K562 (cell line): ENCODE data around the gene LRP2BP. TPM values are rescaled to one million over a fixed set of nuclear protein-coding genes. Genes with fewer than 3 reads are reported as not detected.

Experiments used
- CHD1 ChIP-seq: fragments of 200-600 bp; sonication (generic); IDR thresholded peaks from one replicate; pipeline ENCODE4 v1.6.1; 2012; ENCODE audit warnings: mild to moderate bottlenecking, moderate library complexity, low read length, inconsistent platforms
- DIDO1 ChIP-seq: fragments of 450-650 bp; IDR thresholded peaks from 2 replicates; pipeline ENCODE4 v1.6.1; 2016; ENCODE audit warnings: low read depth, missing biosample characterization, missing genetic modification characterization
- FOXJ2 ChIP-seq: fragments of 200-800 bp; sonication (Bioruptor generic); IDR thresholded peaks from 2 replicates; pipeline ENCODE4 v1.6.1; 2016; ENCODE audit warnings: missing genetic modification characterization, missing compliant biosample characterization
- GABPA ChIP-seq: fragments of 200-800 bp; sonication (Bioruptor generic); conservative IDR thresholded peaks from 2 replicates; pipeline ENCODE4 v1.6.1; 2016; ENCODE audit warnings: low read depth, missing genetic modification characterization, missing compliant biosample characterization
- HBP1 ChIP-seq: fragments of 450-650 bp; formaldehyde crosslinking; IDR thresholded peaks from 2 replicates; pipeline ENCODE4 v1.4.0; 2022; ENCODE audit warnings: missing genetic modification characterization
- HDGF ChIP-seq: fragments of 450-650 bp; IDR thresholded peaks from 2 replicates; pipeline ENCODE4 v1.6.1; 2016
- HSF4 ChIP-seq: fragments of 250-450 bp; sonication (Bioruptor Pico); IDR thresholded peaks from 2 replicates; pipeline ENCODE4 v2.1.2; 2022; ENCODE audit warnings: mild to moderate bottlenecking, moderate library complexity, borderline replicate concordance
- MAFF ChIP-seq: IDR thresholded peaks from 2 replicates; pipeline ENCODE4 v1.6.1; 2012; ENCODE audit warnings: low read length, improper control_type of control experiment
- NEUROD1 ChIP-seq: fragments of 150-350 bp; IDR thresholded peaks from 2 replicates; pipeline ENCODE4 v1.6.1; 2014; ENCODE audit warnings: borderline replicate concordance, low read length, low read depth; ENCODE audit not compliant: partially characterized antibody
- NR2C2 ChIP-seq, 2 experiments: fragments of 200-800 bp in 1 of 2; sonication (Bioruptor generic) in 1 of 2; sonication (generic) in 1 of 2; formaldehyde crosslinking in 1 of 2; IDR thresholded peaks; 2 replicates each; pipeline versions ENCODE4 v1.6.1 to v1.8.0; 2016 to 2022; ENCODE audit warnings: mild to moderate bottlenecking in 1 of 2, missing compliant biosample characterization in 1 of 2, missing genetic modification characterization in 1 of 2, missing genetic modification reagents in 1 of 2
- NR4A1 ChIP-seq, 2 experiments: fragments of 250-450 bp in 1 of 2; fragments of 450-650 bp in 1 of 2; sonication (Bioruptor Pico) in 1 of 2; IDR thresholded peaks; 2 replicates each; pipeline versions ENCODE4 v1.4.0 to v1.6.1; 2016 to 2020; ENCODE audit warnings: mild to moderate bottlenecking in 2 of 2, missing compliant biosample characterization in 1 of 2, missing genetic modification characterization in 1 of 2, moderate library complexity in 1 of 2
- NRF1 ChIP-seq, 2 experiments: fragments of 450-650 bp; IDR thresholded peaks in 1 of 2; conservative IDR thresholded peaks in 1 of 2; 2 replicates each; pipeline ENCODE4 v1.6.1; 2014; ENCODE audit warnings: mild to moderate bottlenecking in 2 of 2
- POLR2AphosphoS2 ChIP-seq: IDR thresholded peaks from 2 replicates; pipeline ENCODE4 v1.6.1; 2012; ENCODE audit warnings: low read length, improper control_type of control experiment
- RFX7 ChIP-seq: fragments of 250-450 bp; sonication (Bioruptor Pico); IDR thresholded peaks from 2 replicates; pipeline ENCODE4 v1.5.1; 2021; ENCODE audit warnings: mild to moderate bottlenecking
- STAT6 ChIP-seq: sonication (generic); formaldehyde crosslinking; IDR thresholded peaks from 2 replicates; pipeline ENCODE4 v1.8.1; 2023; ENCODE audit warnings: mild to moderate bottlenecking, missing genetic modification reagents
- TFAP4 ChIP-seq: sonication (generic); formaldehyde crosslinking; IDR thresholded peaks from 2 replicates; pipeline ENCODE4 v1.8.0; 2022; ENCODE audit warnings: missing genetic modification reagents, mild to moderate bottlenecking, moderate library complexity, borderline replicate concordance
- USF2 ChIP-seq: sonication (generic); formaldehyde crosslinking; IDR thresholded peaks from 2 replicates; pipeline ENCODE4 v1.5.0; 2020; ENCODE audit warnings: missing genetic modification reagents
- ZNF263 ChIP-seq: sonication (generic); formaldehyde crosslinking; IDR thresholded peaks from 2 replicates; pipeline ENCODE4 v1.8.0; 2022; ENCODE audit warnings: mild to moderate bottlenecking, missing genetic modification reagents, borderline replicate concordance
- ZNF398 ChIP-seq: fragments of 250-450 bp; sonication (Bioruptor Pico); IDR thresholded peaks from 2 replicates; pipeline ENCODE4 v1.8.0; 2021; ENCODE audit warnings: moderate library complexity, mild to moderate bottlenecking, inconsistent platforms
- polyA plus RNA-seq, 8 experiments: library from polyadenylated mRNA; depleted of rRNA in 4 of 8; stranded (reverse) in 5 of 8; unstranded in 3 of 8; fragments of >200 nt; fragmentation: Nextera tagmentation in 2 of 8; fragmentation: Illumina TruSeq in 1 of 8; extraction: Ambion mirVana in 2 of 8; extraction: Trizol in 1 of 8; gene quantifications; 2 replicates each; pipeline versions ENCODE4 v1.2.1 to v1.2.3, GENCODE V29; 2011 to 2014; ENCODE audit warnings: inconsistent platforms in 1 of 8, missing spikeins in 1 of 8
- total RNA-seq, 7 experiments: library from RNA; depleted of rRNA in 6 of 7; stranded (reverse); fragments of >200 nt in 6 of 7; fragmentation: Illumina TruSeq in 2 of 7; extraction: Trizol in 2 of 7; gene quantifications; 2 replicates each; pipeline versions ENCODE4 v1.2.1 to v1.2.3, GENCODE V29; 2011 to 2021; ENCODE audit warnings: low replicate concordance in 1 of 7

The LRP2BP gene
- total and polyA plus RNA-seq, 9 of the 15 experiments (the other 6 are each of a cell fraction or from before 2014, with no cell fraction given), result 0.42 to 2.1 (median 0.62) TPM

GRCh38 chr4:185395238-185395955, at the start of gene LRP2BP (continued):
- no peak for TF ChIP-seq GABPA (tag)
- TF ChIP-seq DIDO1 (tag), result no peak
- TF ChIP-seq NR4A1 (CRISPR knock-in tag; IDR thresholded peaks at IDR 0.05), result no peak
- no peak for TF ChIP-seq NR4A1 (tag; IDR thresholded peaks at IDR 0.05)
- TF ChIP-seq HSF4, result no peak
- TF ChIP-seq RFX7 (CRISPR knock-in tag), result no peak
- TF ChIP-seq USF2 (CRISPR knock-in tag), result no peak
- TF ChIP-seq TFAP4, result no peak
- no peak for TF ChIP-seq POLR2AphosphoS2
- peak; percentile 59 for TF ChIP-seq CHD1
- TF ChIP-seq NRF1 (conservative IDR thresholded peaks at IDR 0.05 in 1 of 2, IDR thresholded peaks at IDR 0.05 in 1 of 2), result no peak
- no peak for TF ChIP-seq HBP1 (CRISPR knock-in tag)
- TF ChIP-seq NEUROD1, result no peak
- no peak for TF ChIP-seq NR2C2 (CRISPR knock-in tag; IDR thresholded peaks at IDR 0.05)
- TF ChIP-seq NR2C2 (tag; IDR thresholded peaks at IDR 0.05), result no peak
- TF ChIP-seq HDGF, result no peak
- no peak for TF ChIP-seq FOXJ2 (tag)
- no peak for TF ChIP-seq ZNF398 (CRISPR knock-in tag)
- no peak for TF ChIP-seq ZNF263 (CRISPR knock-in tag)
- no peak for TF ChIP-seq STAT6 (CRISPR knock-in tag)
- no peak for TF ChIP-seq MAFF
